ENCODE results near the gene DNAJC16. TPM values are rescaled to one million over a fixed set of nuclear protein-coding genes. Genes with fewer than 3 reads are reported as not detected.
A peak's percentile ranks its signal among the peaks of the same experiment; 100 is the strongest.

DNAJC16 gene
- total and polyA plus RNA-seq, 9 of the 15 experiments (the other 6 are each of a cell fraction or from before 2014, with no cell fraction given), result 6.9 to 16.8 (median 12.8) TPM

GRCh38 chr1:15617173-15618076 is 90.8 kb downstream of the DNAJC16 start, which contains the start of gene DDI2 (continued):
- peak; percentile 70; the same call in 1 of the 2 replicates for TF ChIP-seq SPI1 (IDR thresholded peaks at IDR 0.05; ENCODE audit: borderline replicate concordance, low read depth, low read length)
- TF ChIP-seq ZNF449 (CRISPR knock-in tag; IDR thresholded peaks at IDR 0.05), result no peak
- TF ChIP-seq KDM5B (IDR thresholded peaks at IDR 0.05; ENCODE audit: insufficient replicate concordance, low read depth, low read length), result peak; percentile 69
- peak; percentile 93 for TF ChIP-seq HNRNPK (IDR thresholded peaks at IDR 0.05; ENCODE audit: low read depth, low read length, poor library complexity, severe bottlenecking)
- TF ChIP-seq ETV6 (IDR thresholded peaks at IDR 0.05; ENCODE audit: borderline replicate concordance in 1 of 2, low read depth in 2 of 2, low read length in 1 of 2), result no peak; a peak in 1 of 4 replicates
- TF ChIP-seq ETV6 (CRISPR knock-in tag; IDR thresholded peaks at IDR 0.05; ENCODE audit: borderline replicate concordance), result peak; percentile 49; the same call in 1 of the 2 replicates
- TF ChIP-seq, protein P1, sequence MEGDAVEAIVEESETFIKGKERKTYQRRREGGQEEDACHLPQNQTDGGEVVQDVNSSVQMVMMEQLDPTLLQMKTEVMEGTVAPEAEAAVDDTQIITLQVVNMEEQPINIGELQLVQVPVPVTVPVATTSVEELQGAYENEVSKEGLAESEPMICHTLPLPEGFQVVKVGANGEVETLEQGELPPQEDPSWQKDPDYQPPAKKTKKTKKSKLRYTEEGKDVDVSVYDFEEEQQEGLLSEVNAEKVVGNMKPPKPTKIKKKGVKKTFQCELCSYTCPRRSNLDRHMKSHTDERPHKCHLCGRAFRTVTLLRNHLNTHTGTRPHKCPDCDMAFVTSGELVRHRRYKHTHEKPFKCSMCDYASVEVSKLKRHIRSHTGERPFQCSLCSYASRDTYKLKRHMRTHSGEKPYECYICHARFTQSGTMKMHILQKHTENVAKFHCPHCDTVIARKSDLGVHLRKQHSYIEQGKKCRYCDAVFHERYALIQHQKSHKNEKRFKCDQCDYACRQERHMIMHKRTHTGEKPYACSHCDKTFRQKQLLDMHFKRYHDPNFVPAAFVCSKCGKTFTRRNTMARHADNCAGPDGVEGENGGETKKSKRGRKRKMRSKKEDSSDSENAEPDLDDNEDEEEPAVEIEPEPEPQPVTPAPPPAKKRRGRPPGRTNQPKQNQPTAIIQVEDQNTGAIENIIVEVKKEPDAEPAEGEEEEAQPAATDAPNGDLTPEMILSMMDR (IDR thresholded peaks at IDR 0.05 in 2 of 3, conservative IDR thresholded peaks at IDR 0.05 in 1 of 3; ENCODE audit: insufficient read depth in 2 of 3, low read depth in 1 of 3, low read length in 3 of 3), result 0 out of 6 replicates have a peak, but pooled peaks of 1 of the 3 experiments have one; percentile 0
- TF ChIP-seq, protein P2, sequence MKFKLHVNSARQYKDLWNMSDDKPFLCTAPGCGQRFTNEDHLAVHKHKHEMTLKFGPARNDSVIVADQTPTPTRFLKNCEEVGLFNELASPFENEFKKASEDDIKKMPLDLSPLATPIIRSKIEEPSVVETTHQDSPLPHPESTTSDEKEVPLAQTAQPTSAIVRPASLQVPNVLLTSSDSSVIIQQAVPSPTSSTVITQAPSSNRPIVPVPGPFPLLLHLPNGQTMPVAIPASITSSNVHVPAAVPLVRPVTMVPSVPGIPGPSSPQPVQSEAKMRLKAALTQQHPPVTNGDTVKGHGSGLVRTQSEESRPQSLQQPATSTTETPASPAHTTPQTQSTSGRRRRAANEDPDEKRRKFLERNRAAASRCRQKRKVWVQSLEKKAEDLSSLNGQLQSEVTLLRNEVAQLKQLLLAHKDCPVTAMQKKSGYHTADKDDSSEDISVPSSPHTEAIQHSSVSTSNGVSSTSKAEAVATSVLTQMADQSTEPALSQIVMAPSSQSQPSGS (CRISPR knock-in tag; IDR thresholded peaks at IDR 0.05), result peak; percentile 61; the same call in 1 of the 2 replicates
- peak; percentile 79 for TF ChIP-seq ZNF511 (CRISPR knock-in tag; IDR thresholded peaks at IDR 0.05)
- peak; percentile 94 for TF ChIP-seq PCBP1 (IDR thresholded peaks at IDR 0.05; ENCODE audit: low read depth, low read length, poor library complexity, severe bottlenecking)
- no peak for TF ChIP-seq STAT5A (IDR thresholded peaks at IDR 0.05; ENCODE audit: borderline replicate concordance, low read length)
- TF ChIP-seq ZBTB7A (IDR thresholded peaks at IDR 0.05; ENCODE audit: borderline replicate concordance, control insufficient read depth, low read depth, low read length), result peak; percentile 66; the same call in 1 of the 2 replicates
- TF ChIP-seq FOXK1 (CRISPR knock-in tag; IDR thresholded peaks at IDR 0.05; ENCODE audit: borderline replicate concordance), result peak; percentile 58; the same call in 1 of the 2 replicates
- no peak for TF ChIP-seq BACH1 (tag; IDR thresholded peaks at IDR 0.05)
- TF ChIP-seq, protein P3, sequence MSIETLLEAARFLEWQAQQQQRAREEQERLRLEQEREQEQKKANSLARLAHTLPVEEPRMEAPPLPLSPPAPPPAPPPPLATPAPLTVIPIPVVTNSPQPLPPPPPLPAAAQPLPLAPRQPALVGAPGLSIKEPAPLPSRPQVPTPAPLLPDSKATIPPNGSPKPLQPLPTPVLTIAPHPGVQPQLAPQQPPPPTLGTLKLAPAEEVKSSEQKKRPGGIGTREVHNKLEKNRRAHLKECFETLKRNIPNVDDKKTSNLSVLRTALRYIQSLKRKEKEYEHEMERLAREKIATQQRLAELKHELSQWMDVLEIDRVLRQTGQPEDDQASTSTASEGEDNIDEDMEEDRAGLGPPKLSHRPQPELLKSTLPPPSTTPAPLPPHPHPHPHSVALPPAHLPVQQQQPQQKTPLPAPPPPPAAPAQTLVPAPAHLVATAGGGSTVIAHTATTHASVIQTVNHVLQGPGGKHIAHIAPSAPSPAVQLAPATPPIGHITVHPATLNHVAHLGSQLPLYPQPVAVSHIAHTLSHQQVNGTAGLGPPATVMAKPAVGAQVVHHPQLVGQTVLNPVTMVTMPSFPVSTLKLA (conservative IDR thresholded peaks at IDR 0.05), result peak in 1 of 2 experiments; percentile 60; a peak in 2 of 4 replicates
- TF ChIP-seq NEUROD1 (IDR thresholded peaks at IDR 0.05; ENCODE audit: borderline replicate concordance, low read depth, low read length, partially characterized antibody), result peak; percentile 51
- TF ChIP-seq L3MBTL2 (IDR thresholded peaks at IDR 0.05), result peak; percentile 80

Data from K562 (cell line).